NCI-H82 treated with DMSO at 0.1 percent for 48 hours (cell line): ENCODE measurements around the gene PRKCE.
A peak's percentile ranks its signal among the peaks of the same experiment; 100 is the strongest.

Source experiments
- DNase-seq: peaks from one replicate; lab custom pipeline; 2025; ENCODE audit not compliant: unreplicated experiment; lab: John Stamatoyannopoulos, UW

Gene PRKCE

DNA sequence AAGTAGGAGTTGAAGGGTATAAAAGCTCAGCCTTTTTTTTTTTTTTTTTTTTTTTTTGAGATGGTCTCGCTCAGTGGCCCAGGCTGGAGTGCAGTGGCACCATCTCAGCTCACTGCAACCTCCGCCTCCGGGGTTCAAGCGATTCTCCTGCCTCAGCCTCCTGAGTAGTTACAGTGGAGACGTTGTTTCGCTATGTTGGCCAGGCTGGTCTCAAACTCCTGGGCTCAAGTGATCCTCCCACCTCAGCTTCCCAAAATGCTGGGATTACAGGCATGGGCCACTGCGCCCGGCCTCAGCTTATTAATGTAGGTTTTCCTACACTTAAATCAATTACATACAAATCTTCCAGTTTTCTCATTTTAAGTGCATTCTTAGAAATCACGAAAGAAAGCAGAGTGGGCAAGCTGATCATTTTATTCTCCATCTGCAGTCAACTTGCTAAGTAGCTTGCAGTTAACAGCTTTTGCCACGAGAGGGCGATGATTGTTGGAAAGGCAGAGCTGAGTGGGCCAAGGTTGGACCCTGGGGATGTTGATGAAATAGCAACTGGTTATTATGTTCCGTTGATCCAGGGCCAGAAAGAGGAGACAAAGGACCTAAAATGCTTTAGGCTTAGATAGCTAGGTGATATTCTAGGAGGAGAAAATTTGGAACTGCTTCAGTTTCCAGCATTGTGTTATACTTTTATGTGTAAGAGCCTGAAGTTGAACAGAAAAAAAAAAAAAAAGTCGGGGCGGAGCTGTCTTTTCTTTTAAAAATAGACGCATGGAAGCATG is 411.4 kb downstream of the PRKCE start:
- peak; percentile 44 for DNase-seq

DNA sequence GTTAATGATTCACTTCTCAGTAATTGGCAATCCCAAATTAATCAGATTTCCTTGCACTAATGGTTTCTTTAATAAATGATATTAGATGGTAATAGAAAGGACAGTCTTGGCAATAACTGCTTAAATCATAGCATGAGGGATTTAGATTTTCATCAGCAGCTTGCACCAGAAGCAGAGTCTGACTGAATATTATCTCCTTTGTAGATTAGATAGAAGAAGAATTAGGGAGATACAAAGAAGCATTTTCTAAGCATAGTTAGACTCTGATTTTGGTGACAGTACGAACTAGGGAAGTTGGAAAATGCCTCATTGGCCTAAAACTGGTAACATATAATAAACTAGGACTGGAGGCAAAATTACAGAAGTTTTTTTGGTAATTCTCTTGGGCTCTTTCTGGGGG is 412.9 kb downstream of the PRKCE start:
- DNase-seq: no peak

DNA sequence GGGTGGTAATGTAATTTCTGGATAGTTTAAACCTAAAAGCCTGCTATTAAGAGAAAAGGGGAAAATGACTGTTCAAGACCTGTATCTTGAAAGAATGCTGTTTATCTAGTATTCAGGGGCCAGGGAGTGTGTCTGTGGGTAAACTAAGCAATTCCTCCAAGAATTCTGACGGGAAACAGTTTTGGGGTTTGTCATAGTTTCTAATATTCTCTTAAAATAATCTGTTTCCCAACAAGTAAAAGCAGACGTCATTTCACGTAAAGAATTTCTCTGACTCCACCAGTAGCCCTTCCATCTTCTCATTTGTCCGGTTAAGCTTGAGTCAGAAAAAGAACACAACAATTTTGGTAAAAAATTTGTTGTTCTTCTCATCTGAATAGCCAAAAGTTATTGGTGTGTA is 413.7 kb downstream of the PRKCE start:
- DNase-seq: no peak

DNA sequence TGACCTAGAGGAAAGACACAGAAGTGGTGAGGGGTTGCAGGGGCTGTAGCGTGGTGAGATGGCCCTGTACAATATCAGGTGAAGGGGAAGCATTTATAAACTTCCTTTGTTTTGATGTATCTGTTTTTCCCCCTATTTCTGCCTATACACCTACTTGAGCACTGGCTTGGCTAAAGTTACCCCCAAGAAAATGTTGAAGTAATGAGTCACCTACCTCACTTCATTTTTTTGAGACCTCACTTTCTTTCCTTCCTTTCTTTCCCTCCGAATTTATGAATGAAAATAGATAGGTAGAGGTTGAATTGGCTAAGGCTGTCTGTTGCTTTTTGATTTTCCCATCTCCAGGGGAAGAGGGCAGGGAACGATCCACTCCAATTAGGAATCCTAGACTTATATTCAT is 414.6 kb downstream of the PRKCE start:
- no peak for DNase-seq

DNA sequence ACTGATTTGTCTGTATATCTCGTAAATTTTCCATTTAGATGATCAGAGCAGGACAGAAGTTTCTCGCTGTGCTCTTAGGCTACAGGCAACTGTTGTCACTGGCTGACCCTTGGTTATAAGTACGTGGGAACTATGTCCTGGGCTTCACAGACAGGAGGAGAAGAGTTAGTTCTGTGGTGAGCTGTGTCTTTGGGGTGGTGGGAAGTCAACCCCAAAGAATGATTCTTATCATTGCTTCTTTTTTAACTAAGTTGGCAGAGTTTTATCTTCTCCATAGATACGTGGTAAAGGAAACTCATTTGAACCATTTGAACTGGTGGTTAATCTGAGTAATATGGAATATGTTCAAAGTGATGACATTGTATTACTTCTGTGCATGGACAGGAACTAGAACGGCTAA is 415.1 kb downstream of the PRKCE start:
- DNase-seq: no peak

DNA sequence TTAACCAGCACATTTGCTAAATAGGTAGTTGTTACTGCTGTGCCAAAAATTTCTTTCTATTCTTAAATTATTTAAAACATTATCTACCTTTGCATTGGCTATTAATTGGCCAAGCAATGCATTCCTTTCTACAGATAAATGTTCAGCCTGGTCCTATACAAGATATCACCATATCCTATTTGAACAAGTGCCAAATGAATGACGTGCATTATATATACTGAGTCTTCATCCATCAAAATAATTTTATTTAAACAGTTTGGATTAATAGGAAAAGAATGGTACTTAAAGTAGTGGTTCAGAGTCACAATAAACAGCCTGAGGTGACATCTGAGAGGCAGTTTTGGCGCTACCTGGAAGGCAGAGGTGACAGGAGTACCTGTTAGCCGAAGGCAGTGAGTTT is 415.6 kb downstream of the PRKCE start:
- DNase-seq: no peak

- no peak for DNase-seq
Measured at GRCh38 chr2:46067501-46068305, 416.2 kb downstream of the PRKCE start.

- DNase-seq: no peak
Measured at GRCh38 chr2:46068636-46069035, 417.2 kb downstream of the PRKCE start.

GRCh38 chr2:46071074-46071473 is 419.6 kb downstream of the PRKCE start:
- DNase-seq: no peak

DNA sequence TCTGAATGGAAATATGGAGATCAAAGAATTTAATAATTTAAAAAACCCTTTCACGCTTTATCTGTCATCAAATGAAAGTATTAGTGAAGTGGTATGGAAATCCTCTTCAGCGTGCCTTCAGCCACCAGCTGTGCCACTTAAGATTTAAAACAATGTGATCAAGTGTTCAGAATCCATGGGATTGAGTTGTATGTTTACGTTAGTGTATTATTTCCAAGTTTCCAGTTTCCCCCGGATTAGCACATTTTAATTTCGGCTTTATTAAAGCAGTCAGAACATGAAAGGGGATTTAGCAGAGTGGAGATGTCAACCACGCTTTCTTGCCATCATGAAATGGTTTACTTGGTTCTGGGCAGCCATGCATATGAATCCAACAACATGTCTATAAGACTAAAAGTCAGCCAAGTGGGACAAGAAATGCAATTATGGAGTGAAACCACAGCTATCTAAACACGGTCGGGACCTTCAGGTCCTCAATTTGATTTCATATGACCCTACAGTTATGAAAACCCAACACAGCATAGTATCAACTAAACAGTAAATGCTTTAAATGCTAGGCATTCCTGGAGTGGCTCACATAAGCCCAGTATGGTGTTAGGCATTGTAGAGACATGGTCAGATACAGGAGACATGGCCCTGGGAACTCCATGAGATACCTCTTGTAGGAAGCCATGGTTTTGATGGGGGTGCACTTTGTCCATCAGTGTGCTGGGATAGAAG is 420.8 kb downstream of the PRKCE start:
- no peak for DNase-seq

DNA sequence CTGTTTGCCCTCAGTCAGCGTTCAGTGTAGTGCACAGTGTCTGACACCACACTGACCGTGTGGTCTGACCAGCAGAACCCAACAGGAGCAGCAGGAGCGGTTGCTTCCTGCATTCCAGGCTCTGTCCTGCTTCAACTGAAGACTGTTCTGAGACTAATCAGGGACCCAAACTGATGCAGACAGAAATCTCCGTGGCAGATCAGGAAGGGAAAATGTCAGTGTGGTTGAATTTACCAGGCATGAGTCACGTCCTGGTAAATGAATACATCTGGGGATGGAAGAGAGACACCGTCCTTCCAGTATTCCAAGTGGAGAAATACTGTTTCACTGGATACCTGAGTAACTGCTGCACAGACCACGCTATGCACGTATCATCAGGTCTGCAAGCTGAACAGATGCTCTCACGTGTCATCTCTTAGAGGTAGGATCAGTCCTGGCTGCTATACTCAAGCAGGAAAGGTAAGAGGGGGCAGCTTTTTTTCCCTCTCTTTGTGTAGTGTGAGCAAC is 422.1 kb downstream of the PRKCE start:
- DNase-seq: no peak

GRCh38 chr2:46074501-46074900 is 423.0 kb downstream of the PRKCE start:
- no peak for DNase-seq

DNA sequence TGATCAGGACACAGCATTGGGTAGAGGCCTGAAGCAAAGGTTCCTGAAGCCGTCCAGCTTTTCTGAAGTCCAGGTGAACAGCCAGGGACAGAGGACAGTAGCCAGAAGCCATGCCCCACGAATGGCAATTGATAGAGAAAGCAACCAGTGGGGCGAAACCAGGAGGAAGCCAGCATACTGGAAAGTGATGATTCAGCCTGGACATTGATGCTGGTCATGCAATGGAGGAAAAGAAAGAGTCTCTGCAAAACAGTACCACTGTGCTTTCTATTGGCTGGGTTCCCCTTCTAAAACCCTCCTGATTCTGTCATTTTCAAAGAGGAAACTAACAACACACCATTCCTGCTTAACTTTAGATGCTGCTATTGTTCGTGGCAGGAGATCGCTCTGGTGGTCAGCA is 424.4 kb downstream of the PRKCE start:
- DNase-seq: no peak

DNA sequence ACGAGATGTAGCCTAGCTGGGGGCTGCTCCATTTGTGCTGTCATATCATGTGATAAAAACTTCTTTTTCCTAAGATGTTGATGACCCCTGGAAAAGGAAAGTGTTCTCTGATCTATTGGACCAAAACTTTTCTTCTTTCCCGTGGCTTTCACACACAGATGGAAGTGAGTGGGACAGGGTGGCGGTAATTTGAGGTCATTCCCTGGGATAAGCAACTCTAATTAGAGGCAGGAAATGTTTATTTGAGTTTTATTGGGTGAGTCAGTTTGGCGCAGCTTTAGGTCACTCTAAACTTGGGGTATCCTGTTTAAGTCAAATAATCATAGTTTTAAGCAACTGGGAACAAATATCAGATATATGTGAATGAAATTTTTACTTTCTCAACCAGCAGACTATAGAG is 424.8 kb downstream of the PRKCE start:
- DNase-seq: no peak

DNA sequence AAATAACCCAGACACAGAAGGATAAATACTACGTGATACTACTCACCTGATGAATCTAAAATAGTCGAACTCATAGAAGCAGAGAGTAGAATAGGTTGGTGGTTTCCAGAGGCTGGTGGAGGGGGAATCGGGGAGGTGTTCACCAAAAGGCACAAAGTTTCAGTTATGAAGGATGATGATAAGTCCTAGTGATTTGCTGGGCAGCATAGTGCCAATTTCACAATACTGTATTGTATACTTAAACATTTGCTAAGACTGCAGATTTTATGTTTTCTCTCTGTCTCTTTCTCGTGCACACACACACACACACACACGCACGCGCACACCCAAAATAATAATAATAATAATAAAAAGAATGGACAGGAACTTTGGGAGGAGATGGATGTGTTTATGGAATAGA is 425.4 kb downstream of the PRKCE start:
- no peak for DNase-seq

DNA sequence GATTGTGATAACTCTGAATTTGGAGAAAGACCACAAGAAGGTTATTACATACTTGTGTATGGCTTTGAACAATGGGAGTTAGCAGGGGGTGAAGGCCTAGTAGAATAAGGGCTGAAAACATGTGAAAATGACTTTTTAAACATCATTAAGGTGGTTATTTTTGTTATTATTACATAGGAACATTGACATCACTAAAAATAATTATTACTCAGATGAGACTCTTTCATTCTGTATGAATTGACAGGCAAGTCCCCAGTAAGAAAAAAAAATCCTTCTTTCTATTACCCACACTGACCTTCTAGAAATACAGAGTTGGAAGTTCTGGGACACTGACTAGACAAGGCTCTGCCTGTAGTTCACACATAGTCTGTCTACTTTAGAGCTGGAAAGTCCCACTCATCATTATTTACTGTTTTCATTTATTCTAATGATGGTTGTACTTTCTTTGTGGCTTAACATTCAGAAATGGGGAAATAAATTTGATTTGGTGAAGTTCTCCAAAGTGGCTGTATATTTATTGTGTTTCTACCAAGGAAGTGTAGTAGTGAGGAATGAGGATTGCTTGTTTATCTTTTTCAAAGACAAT is 426.1 kb downstream of the PRKCE start:
- DNase-seq: no peak

DNA sequence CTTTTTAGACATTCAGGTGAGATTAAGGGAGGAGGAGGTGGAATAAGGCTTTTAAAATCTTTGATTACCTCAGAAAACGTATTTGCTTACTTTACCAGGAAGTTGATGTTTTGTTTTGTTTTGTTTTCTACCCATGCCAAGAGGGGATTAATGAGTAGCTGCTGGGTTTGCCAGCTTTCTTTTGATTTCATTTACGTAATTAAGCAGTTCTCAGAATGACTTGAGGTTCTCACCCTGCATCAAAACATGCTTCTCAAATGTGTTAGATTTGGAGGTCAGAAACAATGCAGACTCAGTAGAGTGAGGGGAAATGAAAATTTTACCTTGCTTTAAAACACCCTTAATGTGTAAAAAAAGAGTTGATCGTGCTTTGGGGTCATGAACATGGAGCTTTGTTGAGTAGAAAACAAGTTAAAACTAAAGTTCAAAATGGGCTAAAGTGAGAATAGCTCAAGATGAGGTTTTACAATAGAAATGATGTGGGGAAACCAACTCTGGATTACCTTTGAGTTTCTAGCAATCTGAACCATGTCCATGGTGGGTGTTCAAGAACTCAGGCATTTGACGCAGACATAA is 428.6 kb downstream of the PRKCE start:
- no peak for DNase-seq

DNA sequence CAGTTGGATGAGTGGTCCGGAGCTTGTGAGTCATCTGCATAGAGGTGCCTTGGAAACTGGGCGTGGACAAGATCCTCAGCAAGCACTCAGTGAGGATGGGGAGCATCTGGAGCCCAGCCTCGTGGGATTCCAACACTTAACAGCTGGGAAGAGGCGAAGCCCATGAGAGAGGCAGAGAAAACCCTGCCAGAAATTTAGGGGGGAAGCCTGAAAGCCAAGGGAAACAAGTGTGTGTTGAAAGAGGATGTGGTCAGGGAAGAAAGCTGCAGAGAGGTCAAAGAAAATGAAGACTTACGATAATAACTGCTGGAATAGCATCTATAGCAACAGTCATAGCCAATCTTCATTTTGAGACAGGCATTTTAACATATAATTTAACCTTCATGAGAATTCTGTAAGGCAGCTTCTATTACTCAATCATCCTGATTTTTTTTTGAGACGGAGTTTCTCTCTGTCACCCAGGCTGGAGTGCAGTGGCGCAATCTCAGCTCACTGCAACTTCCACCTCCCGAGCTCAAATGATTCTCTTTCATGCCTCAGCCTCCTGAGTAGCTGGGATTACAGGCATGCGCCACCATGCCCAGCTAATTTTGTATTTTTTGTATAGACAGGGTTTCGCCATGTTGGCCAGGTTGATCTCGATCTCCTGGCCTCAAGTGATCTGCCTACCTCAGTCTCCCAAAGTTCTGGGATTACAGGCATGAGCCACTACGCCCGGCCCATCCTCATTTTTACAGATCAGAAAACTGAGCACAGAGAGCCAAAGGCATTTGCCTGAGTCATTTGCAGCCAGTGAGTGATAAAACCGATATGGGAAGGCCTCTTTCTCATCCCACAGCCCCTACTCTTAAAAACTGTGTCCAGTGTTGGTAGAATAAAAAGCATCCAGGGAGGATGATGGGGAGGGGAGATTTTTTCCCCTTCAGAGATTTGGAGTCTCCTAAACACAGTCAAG is 431.3 kb downstream of the PRKCE start:
- no peak for DNase-seq

GRCh38 chr2:46086578-46087070 is 435.1 kb downstream of the PRKCE start:
- no peak for DNase-seq

DNA sequence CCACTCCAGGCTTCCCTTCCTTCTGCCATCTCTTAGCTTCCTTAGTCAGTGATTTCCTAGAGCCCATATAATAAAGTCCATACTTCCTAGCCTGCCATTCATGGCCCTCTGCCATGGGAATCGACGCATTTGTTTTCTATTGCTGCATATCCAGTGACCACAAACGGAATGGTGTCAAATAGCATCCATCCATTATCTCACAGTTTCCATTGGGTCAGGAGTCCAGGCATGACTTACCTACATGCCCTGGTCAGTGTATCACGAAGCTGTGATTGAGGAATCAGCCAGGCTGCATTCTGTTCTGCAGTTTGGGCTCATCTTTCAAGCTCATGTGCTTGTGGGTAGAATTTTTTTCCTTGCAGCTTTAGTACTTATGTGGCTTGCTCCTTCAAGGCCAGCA is 436.0 kb downstream of the PRKCE start:
- no peak for DNase-seq
